Ovary (tissue), 9 donors: Measurements from ENCODE around the gene FOXD4L3. TPM values are rescaled to one million over a fixed set of nuclear protein-coding genes. Genes with fewer than 3 reads are reported as not detected.
"Not testable (repeated sequence)": the region's sequence is repeated elsewhere in the genome, so short reads cannot be mapped to it uniquely, and the experiment has no call there.

Source experiments
- DNase-seq, 5 donors: peaks; one replicate each; pipeline ENCODE4 v3.0.0-alpha.2; 2019 to 2020
- H3K27ac ChIP-seq, 2 donors: fragments of 200-600 bp; one replicate each; pipeline versions ENCODE4 v1.5.1 to v1.8.0; 2019 to 2022
- H3K27me3 ChIP-seq: fragments of 200-600 bp; one replicate; pipeline ENCODE4 v1.8.0; 2022
- H3K36me3 ChIP-seq: fragments of 200-600 bp; sonication (generic); one replicate; pipeline ENCODE4 v1.5.1; 2019
- H3K4me1 ChIP-seq: one replicate; pipeline ENCODE4 v1.8.1; 2013; ENCODE audit warnings: mild to moderate bottlenecking, moderate library complexity; ENCODE audit not compliant: insufficient read depth
- H3K4me3 ChIP-seq: fragments of 200-600 bp; sonication (generic); one replicate; pipeline ENCODE4 v1.5.1; 2017
- H3K9me3 ChIP-seq, 2 donors: fragments of 200-600 bp in 1 of 2; sonication (generic) in 1 of 2; one replicate each; pipeline versions ENCODE4 v1.5.1 to v1.8.1; 2013 to 2019; ENCODE audit warnings: mild to moderate bottlenecking in 1 of 2, moderate library complexity in 1 of 2
- WGBS, 3 donors: extraction: QIAGEN DNeasy Blood & Tissue Kit in 1 of 3; methylation state at CpG; one replicate each; pipeline versions ENCODE4 v1.1.5 to v1.1.7; 2013 to 2017; 5-methylcytosine and 5-hydroxymethylcytosine counted together
- intact Hi-C, 4 donors: fragments of 100-400 bp; cut with DNase I; formaldehyde crosslinking; loops; one replicate each; pipeline versions ENCODE4 v1.11.0 to v1.15.1; 2022 to 2023
- polyA plus RNA-seq, 2 donors: library from polyadenylated mRNA; stranded (reverse); fragments of 200-250 nt in 1 of 2; fragments of 350-450 nt in 1 of 2; fragmentation: Illumina TruSeq in 1 of 2; extraction: RNeasy Lipid Tissue Mini Kit (QIAGEN cat#74804) in 1 of 2; gene quantifications; one replicate each; pipeline ENCODE4 v1.2.3, GENCODE V29; 2013 to 2014
- total RNA-seq, 7 donors: library from RNA; depleted of rRNA in 2 of 7; stranded (reverse); fragments of >200 nt in 2 of 7; fragmentation: NEBNext Ultra II Directional in 3 of 7; extraction: Animal tissue kit (Norgen Biotek cat#: 25700) in 3 of 7; gene quantifications; one replicate each; pipeline versions ENCODE4 v1.1.0 to v1.2.4, GENCODE V29; 2016 to 2023
- donor health status: DM: no; HTN: no; CAD: no; lungs with moderate emphysema.
- donor health status: DM: no; HTN: no; CAD: no.
- donor health status: Bipolar disorder and iron deficiency.
- donor health status: DM: yes; HTN: yes; CAD: no.
- donor health status: DM: no; HTN: no; CAD: no.
- donor health status: DM: yes; HTN: yes; CAD: no.

FOXD4L3 gene
- total and polyA plus RNA-seq, 9 donors, result 0.12 TPM; not detected in 8

DNA sequence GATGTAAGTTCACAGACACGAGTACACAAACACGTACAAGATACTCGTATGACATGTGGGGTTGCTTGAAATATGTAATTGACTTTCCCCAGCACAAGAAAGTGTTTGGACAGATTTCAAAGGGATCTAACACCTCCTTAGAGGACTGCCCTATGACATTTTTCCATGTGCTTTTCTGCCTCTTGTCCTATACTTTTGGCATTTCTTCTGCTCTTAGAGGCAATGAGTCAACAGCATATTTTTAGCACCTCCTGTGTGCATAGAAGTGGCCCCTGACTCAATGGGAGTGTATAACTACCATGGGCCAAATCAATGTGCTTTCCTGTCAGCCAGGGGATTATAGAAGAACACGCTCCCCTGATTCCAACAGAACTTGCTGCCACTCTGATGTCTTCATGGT lies 49.0 kb downstream of the FOXD4L3 start:
- H3K27ac ChIP-seq, H3K4me1 ChIP-seq, intact Hi-C loops: not testable (repeated sequence)

More for the DNA sequence above, 49.0 kb downstream of the FOXD4L3 start:
- WGBS, 3 donors, result 77 to 85% (median 80%) methylated on average over 4 of the region's 4 CpGs
- not testable (repeated sequence) for H3K27me3 ChIP-seq, H3K36me3 ChIP-seq, DNase-seq, H3K9me3 ChIP-seq, H3K4me3 ChIP-seq

Other genes starting within 250 kb of the FOXD4L3 start
- gene ZNG1C, start 60.9 kb upstream of the FOXD4L3 start, total RNA-seq, result 10 to 100 TPM; 18.3 to 28.9 (median 20.6) TPM
- gene ZNG1C, start 60.9 kb upstream of the FOXD4L3 start, polyA plus RNA-seq, result 10 to 100 TPM; 10.3 to 19.8 TPM
- 10 to 100 TPM; 16.2 to 85.8 (median 28.5) TPM for gene PGM5, start 53.7 kb downstream of the FOXD4L3 start, total RNA-seq
- gene PGM5, start 53.7 kb downstream of the FOXD4L3 start, polyA plus RNA-seq, result 100 to 1,000 TPM in 1 of 2 donors, 10 to 100 TPM in 1; 17.7 to 124 TPM
- under 1 TPM in 1 of 7 donors, not detected in 6; 0.24 TPM for gene TMEM252, start 238.0 kb downstream of the FOXD4L3 start, total RNA-seq
- not detected for gene TMEM252, start 238.0 kb downstream of the FOXD4L3 start, polyA plus RNA-seq